C4-2B (cell line): ENCODE results near the gene SCN4A.

Source experiments
- H3K27ac ChIP-seq: fragments of 450-650 bp; 2 replicates; pipeline ENCODE4 v1.5.1; 2017
- ZFX ChIP-seq: fragments of 450-650 bp; IDR thresholded peaks from 2 replicates; pipeline ENCODE4 v1.6.1; 2017
- TF ChIP-seq, protein P1 (sequence below): fragments of 450-650 bp; conservative IDR thresholded peaks from 2 replicates; pipeline ENCODE4 v1.5.1; 2017; ENCODE audit warnings: mild to moderate bottlenecking

SCN4A gene

DNA sequence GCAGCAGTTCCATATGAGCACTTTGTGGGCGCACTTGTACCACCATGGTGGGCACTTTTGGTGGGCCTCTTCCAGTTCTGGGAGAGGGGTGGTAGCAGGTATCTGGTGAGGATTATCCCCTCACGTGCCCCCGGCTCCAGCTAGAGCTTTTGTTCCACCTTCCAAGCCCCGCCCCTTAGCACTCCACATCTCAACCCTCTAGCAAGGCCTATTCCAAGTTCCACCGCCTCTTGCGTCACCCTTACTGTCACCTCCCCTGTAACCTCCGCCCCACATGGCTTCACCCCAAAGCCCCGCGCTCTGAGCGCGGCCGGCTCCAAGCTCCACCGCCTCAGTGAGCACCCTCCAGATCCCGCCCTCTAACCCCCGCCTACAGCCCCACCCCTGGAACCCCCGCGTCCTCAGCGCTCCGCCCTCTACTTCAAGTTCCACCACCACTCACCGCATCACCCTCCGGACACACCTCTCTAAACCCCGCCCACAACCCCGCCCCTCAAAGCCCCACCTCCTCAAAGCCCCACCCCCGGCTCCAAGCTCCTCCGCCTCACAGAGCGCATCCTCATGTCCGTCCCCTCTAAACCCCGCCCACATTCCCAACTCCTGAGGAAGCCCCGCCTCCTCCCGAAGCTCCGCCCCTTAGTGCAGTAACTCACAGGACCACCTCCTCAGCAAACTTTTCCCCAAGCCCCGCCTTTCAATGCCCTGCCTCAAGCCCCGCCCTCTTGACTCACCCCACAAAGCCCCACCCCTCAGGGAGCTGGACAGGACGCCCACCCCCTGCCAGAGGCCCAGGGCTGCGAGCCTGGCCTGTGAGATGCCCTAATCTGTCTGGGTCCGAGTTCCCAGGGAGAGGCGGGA, 11.1 kb downstream of the SCN4A start:
- TF ChIP-seq ZFX, result no peak
- TF ChIP-seq, protein P1, sequence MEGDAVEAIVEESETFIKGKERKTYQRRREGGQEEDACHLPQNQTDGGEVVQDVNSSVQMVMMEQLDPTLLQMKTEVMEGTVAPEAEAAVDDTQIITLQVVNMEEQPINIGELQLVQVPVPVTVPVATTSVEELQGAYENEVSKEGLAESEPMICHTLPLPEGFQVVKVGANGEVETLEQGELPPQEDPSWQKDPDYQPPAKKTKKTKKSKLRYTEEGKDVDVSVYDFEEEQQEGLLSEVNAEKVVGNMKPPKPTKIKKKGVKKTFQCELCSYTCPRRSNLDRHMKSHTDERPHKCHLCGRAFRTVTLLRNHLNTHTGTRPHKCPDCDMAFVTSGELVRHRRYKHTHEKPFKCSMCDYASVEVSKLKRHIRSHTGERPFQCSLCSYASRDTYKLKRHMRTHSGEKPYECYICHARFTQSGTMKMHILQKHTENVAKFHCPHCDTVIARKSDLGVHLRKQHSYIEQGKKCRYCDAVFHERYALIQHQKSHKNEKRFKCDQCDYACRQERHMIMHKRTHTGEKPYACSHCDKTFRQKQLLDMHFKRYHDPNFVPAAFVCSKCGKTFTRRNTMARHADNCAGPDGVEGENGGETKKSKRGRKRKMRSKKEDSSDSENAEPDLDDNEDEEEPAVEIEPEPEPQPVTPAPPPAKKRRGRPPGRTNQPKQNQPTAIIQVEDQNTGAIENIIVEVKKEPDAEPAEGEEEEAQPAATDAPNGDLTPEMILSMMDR, result no peak
- no peak overlapping the region for H3K27ac ChIP-seq

DNA sequence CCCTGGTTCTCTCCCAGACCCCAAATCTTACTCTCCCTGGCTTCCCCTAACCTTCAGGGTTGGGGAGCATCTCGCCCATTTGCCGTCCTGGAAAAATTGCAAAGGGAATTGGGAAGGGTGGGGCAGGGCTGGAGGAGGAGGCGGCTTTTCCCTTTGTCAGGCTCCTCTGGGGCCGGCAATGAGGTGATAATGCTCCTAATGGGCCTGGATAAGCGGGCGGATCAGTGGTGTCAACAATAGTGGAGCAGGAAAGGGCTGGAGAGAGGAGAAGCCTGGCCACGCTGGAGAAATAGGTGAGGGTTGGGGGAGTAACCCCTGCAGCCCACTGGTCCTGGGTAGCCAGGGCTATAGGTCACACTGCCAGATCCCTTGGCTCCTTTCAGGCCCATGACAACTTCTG, 12.3 kb downstream of the SCN4A start:
- no peak overlapping the region for H3K27ac ChIP-seq
- no peak for TF ChIP-seq ZFX
- TF ChIP-seq, protein P1, result no peak

DNA sequence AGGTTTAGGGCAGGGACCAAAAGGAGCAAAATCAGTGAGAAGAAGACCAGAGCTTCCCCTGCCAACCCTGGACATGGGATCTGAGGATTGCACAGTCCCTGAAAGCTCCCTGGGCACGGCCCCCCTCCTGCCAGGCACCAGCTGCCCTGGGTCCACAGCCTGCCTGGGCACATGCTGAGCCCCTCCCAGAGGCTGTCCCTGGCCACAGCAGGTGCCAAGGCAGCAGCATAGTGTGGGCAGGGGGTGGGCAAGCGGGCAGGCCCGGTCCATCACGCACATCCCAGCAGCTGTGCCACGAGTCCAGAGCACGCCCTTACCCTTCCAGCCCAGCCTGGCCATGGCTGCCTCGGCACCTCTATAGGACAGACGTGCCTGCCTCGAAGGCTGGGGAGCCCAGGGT, 12.7 kb downstream of the SCN4A start:
- no peak overlapping the region for H3K27ac ChIP-seq
- TF ChIP-seq, protein P1, result no peak

DNA sequence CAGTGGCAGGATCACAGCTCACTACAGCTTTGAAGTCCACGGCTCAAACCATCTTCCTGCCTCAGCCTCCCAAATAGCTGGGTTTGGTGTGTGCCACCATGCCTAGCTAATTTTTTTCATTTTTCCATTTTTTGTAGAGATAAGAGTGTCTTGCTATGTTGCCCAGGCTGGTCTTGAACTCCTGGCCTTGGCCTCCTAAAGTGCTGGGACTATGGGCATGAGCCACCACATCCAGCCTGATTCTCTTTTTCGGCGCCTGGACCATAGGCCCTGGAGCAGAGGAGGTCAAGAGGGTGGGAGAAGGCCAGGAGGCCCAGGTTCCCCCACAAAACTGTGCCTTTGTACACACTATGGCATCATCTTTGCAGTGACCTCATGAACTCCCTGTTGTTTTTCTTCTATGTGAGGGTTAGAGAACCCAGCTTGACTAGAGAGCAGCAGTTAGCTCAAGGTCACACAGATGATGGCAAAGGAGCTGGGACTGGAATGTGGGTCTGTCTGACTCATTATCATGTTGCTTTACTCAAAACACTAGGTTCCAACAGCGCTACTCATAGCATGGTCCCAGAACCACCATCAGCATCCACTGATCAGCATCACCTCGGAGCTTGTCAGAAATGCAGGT, 16.3 kb downstream of the SCN4A start:
- no peak for TF ChIP-seq ZFX
- TF ChIP-seq, protein P1, result no peak
- H3K27ac ChIP-seq, result no peak overlapping the region

DNA sequence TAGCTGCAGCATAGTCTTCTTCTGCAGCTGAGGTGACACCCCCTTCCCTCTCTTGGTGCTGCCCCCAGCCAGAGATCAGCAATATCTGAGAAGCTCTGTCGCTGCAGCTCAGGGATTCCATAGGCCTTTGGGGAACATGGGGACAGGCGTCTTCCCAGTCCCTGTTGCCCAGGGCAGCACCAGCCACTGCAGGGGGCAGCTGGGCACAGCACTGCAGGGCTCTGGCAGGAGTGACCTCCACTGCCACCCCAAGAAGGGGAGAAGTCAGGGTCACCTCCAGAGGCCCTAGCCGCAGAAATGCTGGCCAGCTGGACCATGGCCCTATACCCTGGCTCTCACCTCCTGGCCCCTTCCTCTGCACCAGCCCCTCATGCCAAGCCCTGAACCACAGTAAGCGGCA, 16.9 kb downstream of the SCN4A start:
- TF ChIP-seq, protein P1, result no peak
- TF ChIP-seq ZFX, result no peak

DNA sequence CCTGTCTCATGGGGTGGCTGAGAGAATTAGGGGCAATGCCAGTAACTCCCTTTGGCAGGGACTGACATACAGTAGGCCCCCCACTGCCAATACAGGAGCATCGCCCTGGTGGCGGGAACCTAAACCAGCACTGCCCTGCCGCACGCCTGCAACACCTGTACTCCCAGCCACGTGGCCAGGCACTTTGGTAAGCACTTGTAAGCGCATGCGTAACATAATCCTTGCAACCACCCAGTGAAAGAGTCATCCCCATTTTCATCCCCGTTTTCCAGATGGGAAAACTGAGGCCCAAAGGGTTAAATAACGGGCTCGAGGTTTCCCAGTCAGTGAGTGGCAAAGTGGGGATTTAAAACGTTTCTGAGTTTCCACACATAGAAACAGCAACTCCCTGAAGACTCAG, 17.5 kb downstream of the SCN4A start:
- TF ChIP-seq, protein P1, result no peak
- no peak for TF ChIP-seq ZFX
- H3K27ac ChIP-seq, result no peak overlapping the region

More for the DNA sequence above, 16.9 kb downstream of the SCN4A start:
- H3K27ac ChIP-seq, result no peak overlapping the region

DNA sequence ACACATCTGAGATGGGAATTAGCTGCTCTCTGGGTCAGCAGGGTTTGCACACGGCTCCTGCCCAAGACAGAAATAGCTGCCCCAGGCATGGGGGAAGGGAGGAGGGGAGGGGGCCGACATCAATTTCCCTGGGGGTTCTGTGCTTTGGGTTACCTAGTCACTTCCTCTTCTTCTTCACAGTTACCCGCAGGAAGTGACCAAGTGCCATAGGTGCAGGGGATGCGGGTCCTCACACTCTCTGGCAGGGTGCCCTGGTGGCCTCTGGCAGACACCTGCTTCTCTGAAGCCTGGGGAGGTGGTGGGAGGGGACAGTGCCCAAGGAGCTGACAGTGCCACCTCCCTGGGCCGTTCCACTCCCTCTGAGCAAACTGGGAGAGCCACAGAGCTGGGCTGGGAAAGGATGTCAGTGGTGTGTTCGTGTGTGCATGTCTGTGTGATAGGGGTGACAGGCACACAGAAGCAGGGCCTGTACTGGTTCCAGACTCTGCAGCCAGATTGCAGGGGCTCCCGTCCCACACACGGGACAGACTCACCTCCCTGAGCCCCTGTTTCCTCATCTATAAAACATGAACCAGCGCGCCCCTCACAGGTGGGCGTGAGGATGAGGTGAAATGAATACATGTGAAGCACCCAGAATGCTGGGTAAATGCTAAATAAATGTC, 18.2 kb downstream of the SCN4A start:
- TF ChIP-seq, protein P1, result no peak
- TF ChIP-seq ZFX, result no peak
- H3K27ac ChIP-seq, result no peak overlapping the region
